Skeletal muscle tissue (tissue), 4 donors: ENCODE measurements around the gene AHCYL1. TPM values are rescaled to one million over a fixed set of nuclear protein-coding genes. Genes with fewer than 3 reads are reported as not detected.

Experiments
- H3K27ac ChIP-seq: one replicate; pipeline ENCODE4 v1.7.0; 2013; ENCODE audit warnings: mild to moderate bottlenecking, low read depth, low read length, inconsistent platforms
- H3K27me3 ChIP-seq, 3 donors: one replicate each; pipeline ENCODE4 v1.7.0; 2013; ENCODE audit warnings: low read length in 3 of 3; ENCODE audit not compliant: control insufficient read depth in 3 of 3, insufficient read depth in 3 of 3
- H3K36me3 ChIP-seq, 3 donors: one replicate each; pipeline ENCODE4 v1.7.0; 2013; ENCODE audit warnings: low read length in 3 of 3; ENCODE audit not compliant: control insufficient read depth in 3 of 3, insufficient read depth in 3 of 3
- H3K4me1 ChIP-seq, 3 donors: one replicate each; pipeline ENCODE4 v1.7.0; 2013; ENCODE audit warnings: low read length in 3 of 3, mild to moderate bottlenecking in 3 of 3; ENCODE audit not compliant: control insufficient read depth in 3 of 3, insufficient read depth in 3 of 3
- H3K4me3 ChIP-seq, 3 donors: one replicate each; pipeline ENCODE4 v1.7.0; 2013; ENCODE audit warnings: low read length in 3 of 3
- H3K9ac ChIP-seq, 3 donors: one replicate each; pipeline ENCODE4 v1.7.0; 2013; ENCODE audit warnings: low read length in 3 of 3, mild to moderate bottlenecking in 3 of 3, moderate library complexity in 2 of 3, low read depth in 1 of 3
- H3K9me3 ChIP-seq, 3 donors: one replicate each; pipeline ENCODE4 v1.7.0; 2013; ENCODE audit warnings: low read length in 3 of 3; ENCODE audit not compliant: control insufficient read depth in 3 of 3
- total RNA-seq: library from RNA; depleted of rRNA; stranded (reverse); fragments of >200 nt; gene quantifications from one replicate; pipeline ENCODE4 v1.2.3, GENCODE V29; 2014
- donor health status: Osteomylitis.

The AHCYL1 gene
- total RNA-seq, 1 donor from 2014 or later, result 21.9 TPM

DNA sequence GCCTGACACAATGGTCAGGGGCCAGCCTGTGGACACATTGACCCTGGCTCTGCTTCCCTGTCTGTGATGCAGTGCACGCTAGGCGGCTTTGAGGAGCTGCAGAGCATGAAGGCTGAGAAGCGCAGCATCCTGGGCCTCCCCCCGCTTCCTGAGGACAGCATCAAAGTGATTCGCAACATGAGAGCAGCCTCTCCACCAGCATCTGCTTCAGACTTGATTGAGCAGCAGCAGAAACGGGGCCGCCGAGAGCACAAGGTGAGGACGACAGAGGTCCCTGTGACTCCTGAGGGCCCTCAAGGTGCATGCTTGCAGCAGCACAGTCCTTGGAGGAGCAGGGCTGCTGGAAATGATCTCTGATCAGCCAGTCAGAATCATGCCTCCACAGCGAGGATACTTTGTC, 58.5 kb downstream of the AHCYL1 start:
- Histone ChIP-seq H3K4me1 (peaks cover 0 to 2% (median under 1%) of the 10 kb centered on the region in 3 donors), H3K36me3 (peaks cover 84 to 92% (median 90%) of the 10 kb centered on the region in 3 donors), H3K9ac (no peak overlapping the region)

DNA sequence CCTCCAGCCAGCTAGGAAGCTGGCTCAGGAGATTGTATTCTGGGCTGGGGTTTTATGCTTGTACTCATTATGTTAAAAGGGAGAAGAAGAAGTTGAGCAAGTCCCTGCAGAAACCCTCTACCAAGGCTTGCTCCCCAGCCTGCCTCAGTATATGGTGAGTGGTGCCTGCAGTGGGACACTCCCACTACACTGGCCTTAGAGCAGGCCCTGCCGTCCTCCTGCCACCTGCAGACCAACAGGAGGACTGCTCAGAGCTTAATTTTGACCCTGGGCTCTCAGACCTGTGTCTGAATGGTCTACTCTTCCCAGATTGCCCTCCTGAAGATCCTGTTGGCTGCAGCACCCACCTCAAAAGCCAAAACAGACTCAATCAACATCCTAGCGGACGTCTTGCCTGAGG, 62.9 kb downstream of the AHCYL1 start:
- H3K4me3 ChIP-seq, result no peak overlapping the region
- H3K36me3 ChIP-seq, result peaks cover 82 to 90% (median 90%) of the 10 kb centered on the region in 3 donors

More for the DNA sequence above, 58.5 kb downstream of the AHCYL1 start:
- no peaks in the 10 kb centered on the region for H3K27me3 ChIP-seq
- H3K9me3 ChIP-seq, result no peaks in the 10 kb centered on the region
- H3K27ac ChIP-seq, result no peak overlapping the region
- no peak overlapping the region for H3K4me3 ChIP-seq

DNA sequence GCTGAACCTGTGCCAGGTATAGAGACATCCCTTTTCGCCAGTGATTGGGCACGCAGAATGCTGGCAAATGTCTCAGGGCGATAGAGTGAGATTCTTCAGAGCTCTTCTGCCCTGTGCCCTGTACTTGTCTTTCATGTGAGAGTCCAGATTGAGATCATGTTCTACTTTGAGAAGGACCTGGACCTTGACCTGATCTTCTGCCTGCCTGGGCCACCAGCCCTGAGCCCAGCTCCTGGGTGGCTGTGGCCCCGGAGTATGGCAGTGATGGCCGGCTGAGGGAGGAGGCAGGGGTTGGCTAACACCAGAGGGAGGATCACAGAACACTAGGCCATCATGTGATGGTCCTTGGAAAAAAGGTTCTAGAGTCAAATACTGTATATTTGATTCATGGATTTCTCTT, 63.7 kb downstream of the AHCYL1 start:
- Histone ChIP-seq H3K9me3 (no peaks in the 10 kb centered on the region), H3K9ac (no peak overlapping the region), H3K36me3 (peaks cover 82 to 88% (median 88%) of the 10 kb centered on the region in 3 donors), H3K27ac (no peak overlapping the region), H3K4me3 (no peak overlapping the region), H3K27me3 (no peaks in the 10 kb centered on the region), H3K4me1 (peaks cover 4 to 18% (median 14%) of the 10 kb centered on the region in 3 donors)

More for the DNA sequence above, 62.9 kb downstream of the AHCYL1 start:
- Histone ChIP-seq H3K4me1 (peaks cover 4 to 18% (median 14%) of the 10 kb centered on the region in 3 donors), H3K9ac (no peak overlapping the region), H3K27ac (no peak overlapping the region), H3K27me3 (no peaks in the 10 kb centered on the region), H3K9me3 (no peaks in the 10 kb centered on the region)

DNA sequence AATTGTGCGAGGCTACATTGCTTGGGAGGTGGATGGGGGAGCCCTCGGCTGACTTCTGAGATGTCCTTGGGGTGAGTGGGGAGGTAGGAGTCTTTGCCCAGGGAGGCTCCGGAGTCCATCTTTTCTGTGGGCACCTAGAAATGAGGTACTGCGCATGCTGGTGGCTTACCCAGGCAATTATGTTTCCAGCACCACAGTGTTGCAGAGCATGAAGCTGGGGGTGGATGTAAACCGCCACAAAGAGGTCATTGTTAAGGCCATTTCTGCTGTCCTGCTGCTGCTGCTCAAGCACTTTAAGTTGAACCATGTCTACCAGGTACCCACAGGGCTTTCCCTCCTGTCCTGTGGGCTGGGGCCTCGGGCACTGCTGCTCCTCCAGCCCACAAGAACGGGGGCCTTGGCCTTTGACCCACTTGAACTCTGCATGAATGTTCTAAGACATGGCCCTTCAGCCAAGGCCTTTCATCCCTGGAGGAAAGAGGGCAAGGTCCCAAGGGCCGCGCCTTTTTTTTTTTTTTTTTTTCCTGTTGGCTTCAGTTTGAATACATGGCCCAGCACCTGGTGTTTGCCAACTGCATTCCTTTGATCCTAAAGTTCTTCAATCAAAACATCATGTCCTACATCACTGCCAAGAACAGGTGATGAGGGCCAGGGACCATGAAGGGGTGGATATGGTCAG, 64.5 kb downstream of the AHCYL1 start:
- Histone ChIP-seq H3K27ac (no peak overlapping the region), H3K27me3 (no peaks in the 10 kb centered on the region), H3K4me1 (peaks cover 11 to 20% (median 14%) of the 10 kb centered on the region in 3 donors), H3K4me3 (no peak overlapping the region), H3K9ac (peak overlapping the region in 1 of 3 donors; percentile 25), H3K9me3 (no peaks in the 10 kb centered on the region), H3K36me3 (peaks cover 81 to 88% (median 88%) of the 10 kb centered on the region in 3 donors)

DNA sequence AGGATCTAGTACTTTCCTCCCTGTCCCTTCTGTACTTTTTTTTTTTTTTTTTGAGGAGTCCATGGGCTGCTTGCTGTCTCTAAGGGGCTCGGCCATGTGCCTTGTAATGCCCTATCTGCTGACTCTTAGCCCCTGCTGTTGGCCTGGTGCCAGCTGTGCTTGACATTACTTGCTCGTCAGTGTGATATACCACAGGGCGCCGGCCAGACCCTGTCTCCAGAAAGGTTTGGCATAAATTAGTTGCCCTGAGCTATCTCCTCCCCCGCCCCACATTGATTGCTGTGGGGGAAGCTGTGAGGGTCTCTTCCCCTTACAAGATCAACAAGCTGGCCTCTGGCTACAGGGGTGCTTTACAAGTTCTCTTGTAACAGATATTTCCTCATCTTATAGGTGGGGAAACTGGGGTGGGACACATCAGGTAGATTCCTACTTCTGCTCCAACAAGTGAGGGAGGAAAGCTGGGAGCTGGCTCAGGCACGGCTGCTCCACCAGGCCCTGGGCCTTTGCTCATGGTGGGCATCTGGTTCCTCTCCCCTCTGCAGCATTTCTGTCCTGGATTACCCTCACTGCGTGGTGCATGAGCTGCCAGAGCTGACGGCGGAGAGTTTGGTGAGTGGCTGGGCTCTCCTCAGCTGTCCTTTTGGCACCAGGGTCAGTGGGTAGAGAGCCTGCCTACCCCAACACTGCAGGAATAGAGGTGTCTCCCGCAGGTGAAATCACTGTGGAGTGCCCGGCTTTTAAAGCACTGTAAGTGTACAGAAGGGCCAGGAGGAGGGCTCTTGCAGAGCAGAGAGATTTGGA, 65.4 kb downstream of the AHCYL1 start:
- Histone ChIP-seq H3K4me1 (peaks cover 12 to 23% (median 14%) of the 10 kb centered on the region in 3 donors), H3K9ac (peak overlapping the region in 1 of 3 donors; percentile 3), H3K27ac (no peak overlapping the region), H3K4me3 (no peak overlapping the region), H3K36me3 (peaks cover 85 to 89% (median 88%) of the 10 kb centered on the region in 3 donors), H3K27me3 (no peaks in the 10 kb centered on the region), H3K9me3 (no peaks in the 10 kb centered on the region)

DNA sequence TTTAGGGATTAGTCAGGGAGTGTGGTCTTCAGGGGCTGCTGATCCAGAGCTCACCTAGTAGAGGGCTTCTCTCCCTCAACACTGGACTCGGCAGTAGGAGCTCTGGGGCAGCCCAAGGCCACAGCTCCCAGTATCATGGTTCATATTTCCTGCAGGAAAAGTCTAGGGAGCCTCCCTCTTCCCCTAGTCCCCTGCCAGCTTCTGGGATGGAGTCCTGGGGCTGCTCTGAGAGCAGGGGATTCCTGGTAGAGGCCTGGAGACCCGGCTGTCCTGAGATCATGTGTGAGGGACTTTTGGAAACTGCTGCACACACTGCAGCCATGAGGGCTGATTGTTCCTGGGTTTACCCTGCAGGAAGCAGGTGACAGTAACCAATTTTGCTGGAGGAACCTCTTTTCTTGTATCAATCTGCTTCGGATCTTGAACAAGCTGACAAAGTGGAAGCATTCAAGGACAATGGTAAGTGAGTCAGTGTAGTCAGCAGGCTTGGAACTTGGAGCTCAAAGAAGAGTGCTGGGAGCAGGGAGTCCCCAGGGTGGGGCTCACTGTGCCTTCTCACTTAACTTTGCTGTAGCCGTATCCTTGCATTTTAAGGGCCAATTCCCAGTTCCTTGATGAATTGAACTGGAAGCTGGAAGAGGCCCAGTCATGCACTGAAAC, 66.2 kb downstream of the AHCYL1 start:
- Histone ChIP-seq H3K4me1 (peaks cover 12 to 23% (median 14%) of the 10 kb centered on the region in 3 donors), H3K27me3 (no peaks in the 10 kb centered on the region), H3K9ac (peak overlapping the region in 1 of 3 donors; percentile 12), H3K36me3 (peaks cover 82 to 90% (median 88%) of the 10 kb centered on the region in 3 donors), H3K27ac (no peak overlapping the region), H3K4me3 (no peak overlapping the region), H3K9me3 (no peaks in the 10 kb centered on the region)

DNA sequence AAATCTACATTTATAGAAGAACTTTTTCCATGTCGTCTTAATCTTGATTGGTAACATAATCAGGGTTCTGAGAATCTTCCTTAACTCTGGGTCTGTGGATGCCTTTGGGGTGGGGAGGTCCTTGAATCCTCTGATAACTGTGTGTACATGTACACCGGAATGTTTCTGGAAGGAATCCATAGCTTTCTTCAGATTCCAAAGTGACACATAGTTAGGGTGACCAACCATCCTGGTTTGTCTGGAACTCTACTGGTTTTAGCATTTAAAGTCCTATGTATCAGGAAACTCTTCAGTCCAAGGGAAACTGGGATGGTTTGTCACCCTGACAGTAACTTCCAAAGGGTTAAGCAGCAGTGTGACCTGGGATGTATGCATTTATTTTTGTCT, 66.7 kb downstream of the AHCYL1 start:
- H3K4me3 ChIP-seq, result no peak overlapping the region
- no peak overlapping the region for H3K9ac ChIP-seq
- H3K9me3 ChIP-seq, result no peaks in the 10 kb centered on the region
- H3K4me1 ChIP-seq, result peaks cover 12 to 23% (median 14%) of the 10 kb centered on the region in 3 donors
- no peak overlapping the region for H3K27ac ChIP-seq
- H3K36me3 ChIP-seq, result peaks cover 83 to 94% (median 89%) of the 10 kb centered on the region in 3 donors
- no peaks in the 10 kb centered on the region for H3K27me3 ChIP-seq

DNA sequence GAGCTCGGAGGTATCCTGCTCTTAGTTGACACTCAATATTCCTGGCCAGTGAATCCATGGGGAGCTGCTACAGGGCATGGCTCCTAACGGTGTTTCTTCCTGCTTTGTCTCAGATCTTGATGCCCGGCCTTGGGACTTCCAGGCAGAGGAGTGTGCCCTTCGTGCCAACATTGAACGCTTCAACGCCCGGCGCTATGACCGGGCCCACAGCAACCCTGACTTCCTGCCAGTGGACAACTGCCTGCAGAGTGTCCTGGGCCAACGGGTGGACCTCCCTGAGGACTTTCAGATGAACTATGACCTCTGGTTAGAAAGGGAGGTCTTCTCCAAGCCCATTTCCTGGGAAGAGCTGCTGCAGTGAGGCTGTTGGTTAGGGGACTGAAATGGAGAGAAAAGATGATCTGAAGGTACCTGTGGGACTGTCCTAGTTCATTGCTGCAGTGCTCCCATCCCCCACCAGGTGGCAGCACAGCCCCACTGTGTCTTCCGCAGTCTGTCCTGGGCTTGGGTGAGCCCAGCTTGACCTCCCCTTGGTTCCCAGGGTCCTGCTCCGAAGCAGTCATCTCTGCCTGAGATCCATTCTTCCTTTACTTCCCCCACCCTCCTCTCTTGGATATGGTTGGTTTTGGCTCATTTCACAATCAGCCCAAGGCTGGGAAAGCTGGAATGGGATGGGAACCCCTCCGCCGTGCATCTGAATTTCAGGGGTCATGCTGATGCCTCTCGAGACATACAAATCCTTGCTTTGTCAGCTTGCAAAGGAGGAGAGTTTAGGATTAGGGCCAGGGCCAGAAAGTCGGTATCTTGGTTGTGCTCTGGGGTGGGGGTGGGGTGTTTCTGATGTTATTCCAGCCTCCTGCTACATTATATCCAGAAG, 69.2 kb downstream of the AHCYL1 start:
- H3K4me3 ChIP-seq, result no peak overlapping the region
- H3K9me3 ChIP-seq, result no peaks in the 10 kb centered on the region
- no peak overlapping the region for H3K9ac ChIP-seq
- peaks cover 8 to 19% (median 18%) of the 10 kb centered on the region in 3 donors for H3K4me1 ChIP-seq
- H3K36me3 ChIP-seq, result peaks cover 81 to 90% (median 86%) of the 10 kb centered on the region in 3 donors
- no peak overlapping the region for H3K27ac ChIP-seq
- no peaks in the 10 kb centered on the region for H3K27me3 ChIP-seq
